HG03025 (cell line): ENCODE measurements around the gene TMX4.

Experiments
- ATAC-seq: cut with Tn5 transposase; IDR thresholded peaks from one replicate; pipeline ENCODE4 v1.9.1; 2021; ENCODE audit warnings: mild to moderate bottlenecking, moderate library complexity; ENCODE audit not compliant: unreplicated experiment, low FRiP score

TMX4 gene

GRCh38 chr20:8020314-8021079, 936 bp upstream of the TMX4 start:
- ATAC-seq = peak; percentile 43

GRCh38 chr20:8019998-8020247, 362 bp upstream of the TMX4 start:
- no peak for ATAC-seq

- peak; percentile 74 for ATAC-seq
These were observed 659 bp downstream of the TMX4 start for GRCh38 chr20:8018958-8019245.

DNA sequence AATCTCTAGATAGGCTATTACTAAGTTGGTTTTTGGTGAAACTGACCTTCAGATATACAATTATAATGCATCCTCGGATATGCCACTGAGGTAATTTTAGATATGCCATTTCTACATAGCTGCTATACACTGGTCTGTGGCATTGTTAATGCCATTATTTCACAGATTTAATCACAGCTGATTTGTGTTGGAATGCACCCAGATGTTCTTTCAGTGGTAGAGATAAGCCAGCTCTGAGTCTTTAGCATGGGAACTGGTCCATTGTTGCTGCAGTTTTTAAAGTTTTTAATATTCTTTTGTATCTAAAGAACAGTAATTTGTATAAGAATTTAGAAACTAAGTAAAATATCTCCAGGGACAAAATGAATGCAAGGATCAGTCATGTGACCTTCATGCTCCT, 6.8 kb downstream of the TMX4 start:
- ATAC-seq = no peak

GRCh38 chr20:8008733-8009132, 10.8 kb downstream of the TMX4 start:
- ATAC-seq = no peak

GRCh38 chr20:8007490-8007889, 12.1 kb downstream of the TMX4 start:
- no peak for ATAC-seq

- ATAC-seq = no peak
These were observed 13.8 kb downstream of the TMX4 start for GRCh38 chr20:8005575-8006366.

DNA sequence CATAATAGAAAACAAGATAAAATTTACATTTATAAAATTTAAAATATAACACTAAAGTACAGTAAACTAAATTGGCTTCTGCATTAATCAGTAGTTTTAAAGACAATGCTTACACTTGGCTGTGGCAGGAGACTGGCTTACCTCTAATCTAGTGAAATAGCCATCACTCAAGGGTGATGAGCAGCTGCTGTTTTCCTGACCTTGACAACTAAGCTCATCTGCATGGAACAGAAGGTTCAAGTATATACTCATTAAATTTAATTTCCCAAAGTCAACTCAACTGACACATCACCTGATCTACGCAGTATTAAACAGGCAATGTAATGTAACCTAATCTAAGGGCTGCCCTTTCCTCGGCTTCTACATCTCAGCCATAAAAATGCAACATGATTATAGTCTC, 14.5 kb downstream of the TMX4 start:
- ATAC-seq = no peak

DNA sequence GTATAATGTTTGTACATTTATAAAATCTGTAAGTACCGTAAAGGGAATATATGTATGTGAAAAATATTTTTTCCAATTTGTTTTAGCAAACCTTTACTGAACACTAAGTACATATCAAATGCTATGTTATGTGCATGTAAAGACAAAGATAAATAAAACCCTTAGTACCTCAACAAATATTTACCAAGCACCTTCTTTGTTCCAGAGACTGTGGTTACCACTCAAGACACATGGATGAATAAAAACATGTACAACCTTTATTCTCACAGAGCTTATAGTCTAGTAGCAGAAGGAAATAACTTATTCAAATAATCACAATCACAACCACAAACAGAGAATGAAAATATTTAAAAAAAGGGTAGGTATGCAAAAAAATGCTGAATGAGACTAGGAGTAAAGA, 17.5 kb downstream of the TMX4 start:
- no peak for ATAC-seq

GRCh38 chr20:8000796-8001195, 18.8 kb downstream of the TMX4 start:
- ATAC-seq = no peak

GRCh38 chr20:7996898-7997297, 22.7 kb downstream of the TMX4 start:
- no peak for ATAC-seq

DNA sequence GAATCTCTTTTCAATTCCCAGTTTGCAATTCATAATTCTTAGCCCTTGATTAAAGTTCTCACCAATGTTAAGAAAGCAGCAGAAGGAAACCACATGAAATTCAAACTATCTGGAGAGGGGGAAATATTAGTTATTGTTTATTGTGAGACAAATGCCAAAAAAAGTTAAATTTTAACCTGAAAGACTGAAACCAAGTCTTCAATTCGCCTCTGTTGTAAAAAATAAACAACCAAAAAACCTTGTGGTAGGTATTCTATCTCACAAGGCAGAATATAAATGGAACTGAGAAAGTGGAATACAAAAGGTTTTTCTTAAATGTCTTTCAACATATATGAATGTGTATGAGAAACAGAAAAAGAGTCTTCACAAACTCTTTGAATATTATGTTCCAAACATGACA, 24.8 kb downstream of the TMX4 start:
- no peak for ATAC-seq

DNA sequence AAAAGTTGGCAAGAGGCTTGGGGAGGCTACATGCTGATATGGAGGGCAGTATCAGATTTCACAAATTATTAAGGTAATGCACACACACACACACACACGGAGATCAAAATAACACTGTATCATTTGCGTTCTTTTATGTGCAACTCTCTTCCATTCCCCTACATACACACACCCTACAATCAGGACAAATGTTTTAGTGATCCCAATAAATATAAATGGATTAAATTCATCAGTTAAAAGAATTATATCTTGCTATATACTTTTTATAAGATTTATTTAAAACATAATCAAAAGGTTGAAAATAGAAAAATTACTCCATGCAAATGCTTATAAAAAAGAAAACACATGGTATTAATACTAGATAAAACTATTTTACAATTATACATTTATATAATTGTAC, 25.9 kb downstream of the TMX4 start:
- ATAC-seq = no peak

DNA sequence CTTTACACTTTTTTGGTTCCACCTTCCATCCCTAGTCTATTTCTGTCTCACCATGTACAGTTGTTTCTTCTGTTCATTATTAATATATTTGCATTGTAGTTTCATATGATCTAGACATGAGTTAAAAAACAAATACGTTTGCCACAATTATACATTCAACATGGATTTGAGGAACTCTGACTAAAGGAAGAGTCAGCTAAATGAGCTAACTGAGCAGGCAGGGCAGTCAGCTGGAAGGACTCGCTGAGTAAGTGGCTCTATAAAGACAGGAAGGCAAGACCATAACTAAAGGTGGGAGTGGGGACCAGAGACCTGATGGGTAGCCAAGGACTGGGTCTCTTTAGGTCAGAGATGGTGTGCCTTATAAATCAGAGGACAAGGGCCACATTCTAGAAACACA, 26.3 kb downstream of the TMX4 start:
- ATAC-seq = no peak

- no peak for ATAC-seq
These were observed 29.2 kb downstream of the TMX4 start for GRCh38 chr20:7990385-7990784.

GRCh38 chr20:7989379-7989778, 30.2 kb downstream of the TMX4 start:
- ATAC-seq = no peak

- ATAC-seq = no peak
These were observed 33.6 kb downstream of the TMX4 start for GRCh38 chr20:7985916-7986315.

DNA sequence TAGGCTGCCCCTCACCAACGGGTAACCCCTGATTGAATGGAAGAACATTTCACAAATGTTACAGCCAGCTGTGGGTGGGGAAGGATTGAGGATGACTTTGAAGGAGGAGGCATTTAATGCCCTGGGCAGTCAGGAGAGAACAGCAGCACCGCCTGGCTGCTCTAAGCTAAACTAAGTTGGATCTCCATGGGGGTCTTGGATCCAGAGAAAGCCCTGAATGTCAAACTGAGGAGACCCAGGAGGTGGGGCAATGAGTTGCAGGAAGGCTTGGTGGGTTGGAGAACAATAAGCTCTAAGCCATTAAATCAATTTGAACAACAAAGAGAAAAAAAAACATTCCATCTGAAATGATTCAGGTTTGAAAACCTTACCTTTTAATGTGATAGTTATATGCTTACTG, 35.4 kb downstream of the TMX4 start:
- ATAC-seq = no peak

DNA sequence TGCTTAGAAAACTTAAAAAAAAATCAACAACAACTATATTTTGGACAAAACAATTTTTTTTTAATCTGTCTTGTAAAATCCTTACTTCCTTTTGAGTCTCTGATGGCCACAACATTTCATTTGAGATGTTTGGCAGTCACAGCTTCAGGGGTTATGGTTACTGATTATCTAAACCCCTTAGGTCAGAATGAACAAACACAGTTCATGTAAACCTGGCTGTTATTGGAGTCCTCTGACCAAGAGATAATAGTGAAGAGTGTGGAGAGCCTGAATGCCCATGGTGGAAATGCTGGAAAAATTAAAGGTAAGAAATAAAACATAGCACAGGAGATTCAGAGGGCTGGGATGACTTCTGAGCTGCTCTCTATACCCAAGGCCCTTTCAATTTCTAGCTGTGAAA, 38.2 kb downstream of the TMX4 start:
- no peak for ATAC-seq

- no peak for ATAC-seq
These were observed 39.1 kb downstream of the TMX4 start for GRCh38 chr20:7980332-7981046.

DNA sequence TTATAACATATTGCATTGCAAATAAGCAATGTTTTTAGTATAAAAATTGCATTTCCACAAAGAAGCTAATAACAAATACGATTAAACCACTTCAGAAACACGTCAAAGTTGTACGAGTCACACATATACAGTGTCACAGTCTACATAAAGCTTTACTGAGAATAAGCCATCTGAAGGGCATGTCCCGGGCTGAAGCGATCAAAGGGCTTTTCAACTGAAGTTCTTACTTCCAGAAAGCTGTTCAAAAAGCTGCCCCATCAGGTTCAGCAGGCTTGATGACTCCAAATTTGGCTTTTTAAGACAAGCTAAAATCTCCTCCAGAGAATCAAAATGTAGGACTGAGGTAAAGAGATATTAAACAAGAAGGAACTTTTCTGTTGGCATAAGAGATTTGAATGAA, 41.9 kb downstream of the TMX4 start:
- no peak for ATAC-seq

DNA sequence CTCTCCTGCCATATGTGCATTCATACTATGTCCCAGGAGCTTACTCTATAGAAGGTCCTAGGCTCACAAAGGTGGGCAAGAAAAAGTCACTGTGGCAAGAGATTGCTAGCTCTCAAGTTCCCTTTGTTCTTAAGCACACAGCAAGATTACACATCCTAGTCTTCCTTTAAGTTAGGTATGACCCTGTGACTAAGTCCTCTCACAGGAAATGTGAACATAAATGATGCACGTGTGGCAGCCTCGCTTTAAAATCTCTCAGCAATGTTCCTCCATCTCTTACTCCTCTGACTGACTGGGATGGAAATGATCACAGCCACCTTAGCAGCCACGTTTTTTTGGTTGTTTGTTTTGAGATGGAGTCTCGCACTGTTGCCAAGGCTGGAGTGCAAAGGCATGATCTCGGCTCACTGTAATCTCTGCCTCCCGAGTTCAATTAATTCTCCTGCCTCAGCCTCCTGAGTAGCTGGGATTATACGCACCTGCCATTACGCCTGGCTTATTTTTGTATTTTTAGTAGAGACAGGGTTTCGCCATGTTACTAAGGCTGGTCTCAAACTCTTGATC, 43.6 kb downstream of the TMX4 start:
- no peak for ATAC-seq
